ENCODE results near the gene PCDHA1.

PCDHA1 gene

DNA sequence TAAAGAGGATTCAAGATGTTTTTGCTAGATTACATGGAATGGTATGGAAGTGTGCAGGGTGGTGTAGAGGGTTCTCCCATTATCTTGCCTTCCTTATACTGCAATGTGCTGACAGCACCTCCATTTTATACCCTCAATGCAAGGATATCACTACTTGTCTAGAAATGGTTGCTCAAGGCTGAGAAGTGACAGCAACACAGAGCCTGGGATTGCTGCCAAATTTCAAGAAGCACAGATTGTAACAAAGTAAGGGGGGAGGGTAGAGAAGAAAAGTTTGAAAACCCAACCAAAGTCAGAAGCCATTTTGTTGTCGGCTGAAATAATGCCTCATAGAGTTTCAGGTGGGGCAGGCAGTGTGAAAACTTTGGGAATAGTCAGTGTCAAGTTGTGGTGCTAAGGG, 210.1 kb downstream of the PCDHA1 start:
- no peaks in the 10 kb centered on the region for H3K4me1 Mint-ChIP-seq (ENCODE audit: low read depth)
- H3K36me3 Mint-ChIP-seq (ENCODE audit: low read depth), result no peaks in the 10 kb centered on the region
- H3K4me3 Mint-ChIP-seq, result no peak overlapping the region
- H3K9me3 Mint-ChIP-seq, result peaks cover 36% of the 10 kb centered on the region
- H3K27me3 Mint-ChIP-seq, result no peaks in the 10 kb centered on the region
- intact Hi-C loops (cut with micrococcal nuclease), result no loop called here
- H3K27ac Mint-ChIP-seq, result no peak overlapping the region

DNA sequence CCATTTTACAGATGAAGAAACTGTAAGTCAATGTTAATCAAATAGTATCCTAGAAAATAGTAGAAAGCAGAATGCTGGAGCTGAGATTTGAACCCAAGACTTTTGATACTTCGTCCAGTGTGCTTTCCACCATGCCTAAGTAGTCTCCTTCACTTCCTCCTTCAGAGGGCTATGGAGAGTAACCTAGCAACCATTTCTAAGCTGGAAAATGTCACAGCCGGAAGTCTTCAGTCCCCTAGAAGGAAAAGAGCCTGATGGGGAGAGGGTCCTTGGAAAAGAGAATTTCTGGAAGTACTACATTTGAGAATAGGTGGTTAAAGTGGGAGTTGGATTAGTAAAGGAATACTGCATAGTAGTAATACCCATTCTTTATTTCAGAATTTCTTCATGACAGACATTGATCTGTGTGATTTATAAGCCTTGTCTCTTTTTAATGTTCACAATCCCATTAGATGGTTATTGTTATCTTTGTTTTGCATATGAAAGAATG, 213.0 kb downstream of the PCDHA1 start:
- no peak overlapping the region for H3K4me3 Mint-ChIP-seq
- no peaks in the 10 kb centered on the region for H3K36me3 Mint-ChIP-seq (ENCODE audit: low read depth)
- intact Hi-C loops (cut with micrococcal nuclease), result no loop called here
- peaks cover 27% of the 10 kb centered on the region for H3K9me3 Mint-ChIP-seq
- H3K27me3 Mint-ChIP-seq, result peaks cover 12% of the 10 kb centered on the region
- no peaks in the 10 kb centered on the region for H3K4me1 Mint-ChIP-seq (ENCODE audit: low read depth)
- H3K27ac Mint-ChIP-seq, result no peak overlapping the region

DNA sequence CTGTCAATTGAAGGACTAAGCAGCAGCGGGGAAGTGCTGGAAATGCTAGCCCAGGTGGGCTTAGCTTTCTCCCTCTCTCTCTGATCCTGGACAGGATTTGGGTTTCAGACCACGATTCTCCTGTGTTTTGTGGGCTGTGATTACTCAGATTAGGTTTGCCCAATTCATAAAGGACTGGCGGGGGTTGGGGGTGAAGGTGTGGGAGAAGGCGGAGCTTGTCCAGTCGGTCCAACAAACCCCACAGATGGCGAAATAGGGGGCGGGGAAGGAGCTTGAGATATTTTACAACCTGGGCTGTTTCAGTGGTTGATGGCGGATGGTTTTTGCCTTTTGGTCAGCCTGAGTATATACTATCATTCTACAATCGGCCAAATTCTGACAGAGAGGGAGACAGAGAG, 215.5 kb downstream of the PCDHA1 start:
- Mint-ChIP-seq H3K36me3 (ENCODE audit: low read depth) (no peaks in the 10 kb centered on the region), H3K27me3 (peaks cover 12% of the 10 kb centered on the region), H3K4me3 (no peak overlapping the region), H3K27ac (no peak overlapping the region), H3K9me3 (peaks cover 21% of the 10 kb centered on the region), H3K4me1 (ENCODE audit: low read depth) (no peaks in the 10 kb centered on the region)
- intact Hi-C loops (cut with micrococcal nuclease), result no loop called here

DNA sequence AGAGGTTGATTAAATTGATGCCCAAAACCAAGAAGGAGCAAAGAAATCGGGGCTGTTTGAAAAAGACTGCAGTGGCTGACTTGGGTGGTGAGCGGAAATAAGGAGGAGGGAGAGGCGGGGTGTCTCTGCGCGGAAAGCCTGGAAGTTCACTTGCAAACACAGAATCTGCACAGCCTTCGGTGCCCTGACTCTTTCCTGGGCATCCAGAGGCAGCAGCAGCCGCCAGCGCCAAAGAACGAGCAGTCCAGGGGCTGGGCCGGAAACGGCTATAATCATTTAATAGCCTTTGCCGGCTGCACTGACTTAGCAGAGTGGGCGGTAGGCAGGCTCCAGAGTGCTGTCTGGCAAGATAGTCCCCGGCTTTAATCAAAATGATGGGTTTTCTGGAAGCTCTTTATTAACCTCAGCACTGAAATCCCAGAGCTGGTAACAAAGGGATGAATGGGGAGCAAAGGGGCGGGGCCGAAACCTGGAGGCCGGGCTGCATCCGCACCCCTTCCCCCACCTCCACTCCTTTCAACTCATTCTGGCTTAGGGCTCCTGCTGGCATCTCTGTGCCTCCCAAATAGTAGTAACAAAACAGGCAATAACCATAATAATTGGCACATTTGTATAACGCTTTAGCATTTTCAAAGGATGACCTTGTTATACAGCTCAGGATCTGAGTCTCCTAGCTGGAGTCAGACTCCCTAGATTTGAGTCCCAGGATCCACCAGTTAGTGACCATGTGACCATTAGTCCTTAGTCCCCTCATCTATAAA, 216.1 kb downstream of the PCDHA1 start:
- intact Hi-C loops (cut with micrococcal nuclease), result no loop called here
- H3K4me3 Mint-ChIP-seq, result no peak overlapping the region
- H3K27me3 Mint-ChIP-seq, result peaks cover 12% of the 10 kb centered on the region

DNA sequence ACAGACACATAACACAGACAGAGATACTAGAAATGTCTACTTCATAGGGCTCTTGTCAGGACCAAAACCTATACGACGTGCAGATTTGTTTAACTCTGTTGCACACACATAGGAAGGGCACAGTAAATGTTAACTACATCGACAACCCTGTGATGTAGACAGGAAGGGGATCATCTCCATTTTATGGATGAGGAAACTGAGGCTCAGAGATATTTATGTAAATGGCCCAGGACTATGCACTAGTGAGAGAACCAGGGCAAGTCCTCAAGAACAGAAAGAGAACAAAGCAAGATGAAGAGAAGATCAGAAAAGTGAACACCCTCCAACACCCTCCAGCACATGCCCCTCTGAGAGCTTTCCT, 216.6 kb downstream of the PCDHA1 start:
- H3K27ac Mint-ChIP-seq, result no peak overlapping the region
- H3K9me3 Mint-ChIP-seq, result peaks cover 30% of the 10 kb centered on the region

More for the DNA sequence above, 216.1 kb downstream of the PCDHA1 start:
- H3K4me1 Mint-ChIP-seq (ENCODE audit: low read depth), result no peaks in the 10 kb centered on the region
- no peaks in the 10 kb centered on the region for H3K36me3 Mint-ChIP-seq (ENCODE audit: low read depth)
- H3K9me3 Mint-ChIP-seq, result peaks cover 27% of the 10 kb centered on the region
- H3K27ac Mint-ChIP-seq, result no peak overlapping the region

DNA sequence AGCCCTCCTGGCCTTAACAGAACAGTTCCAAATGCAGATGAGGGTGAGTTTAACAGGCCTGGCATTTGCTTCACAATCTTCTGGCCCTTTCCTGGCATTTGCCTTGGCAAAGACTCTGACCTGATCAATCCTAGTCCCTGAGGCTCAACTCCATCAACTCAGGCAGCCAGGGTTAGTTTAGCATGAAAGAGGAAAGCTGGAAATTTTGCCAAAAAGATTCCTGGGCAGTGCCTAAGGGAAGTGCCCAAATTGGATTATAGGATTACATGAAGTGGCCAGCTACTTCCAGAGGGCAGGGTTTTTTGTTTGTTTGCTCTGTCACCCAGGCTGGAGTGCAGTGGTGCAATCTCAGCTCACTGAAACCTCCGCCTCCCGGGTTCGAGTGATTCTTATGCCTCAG, 217.1 kb downstream of the PCDHA1 start:
- Mint-ChIP-seq H3K27ac (no peak overlapping the region), H3K27me3 (peaks cover 12% of the 10 kb centered on the region), H3K4me1 (ENCODE audit: low read depth) (no peaks in the 10 kb centered on the region), H3K9me3 (peaks cover 30% of the 10 kb centered on the region), H3K36me3 (ENCODE audit: low read depth) (no peaks in the 10 kb centered on the region), H3K4me3 (no peak overlapping the region)
- intact Hi-C loops (cut with micrococcal nuclease), result no loop called here

More for the DNA sequence above, 216.6 kb downstream of the PCDHA1 start:
- no peak overlapping the region for H3K4me3 Mint-ChIP-seq
- H3K27me3 Mint-ChIP-seq, result peaks cover 12% of the 10 kb centered on the region
- intact Hi-C loops (cut with micrococcal nuclease), result no loop called here
- no peaks in the 10 kb centered on the region for H3K4me1 Mint-ChIP-seq (ENCODE audit: low read depth)
- H3K36me3 Mint-ChIP-seq (ENCODE audit: low read depth), result no peaks in the 10 kb centered on the region

DNA sequence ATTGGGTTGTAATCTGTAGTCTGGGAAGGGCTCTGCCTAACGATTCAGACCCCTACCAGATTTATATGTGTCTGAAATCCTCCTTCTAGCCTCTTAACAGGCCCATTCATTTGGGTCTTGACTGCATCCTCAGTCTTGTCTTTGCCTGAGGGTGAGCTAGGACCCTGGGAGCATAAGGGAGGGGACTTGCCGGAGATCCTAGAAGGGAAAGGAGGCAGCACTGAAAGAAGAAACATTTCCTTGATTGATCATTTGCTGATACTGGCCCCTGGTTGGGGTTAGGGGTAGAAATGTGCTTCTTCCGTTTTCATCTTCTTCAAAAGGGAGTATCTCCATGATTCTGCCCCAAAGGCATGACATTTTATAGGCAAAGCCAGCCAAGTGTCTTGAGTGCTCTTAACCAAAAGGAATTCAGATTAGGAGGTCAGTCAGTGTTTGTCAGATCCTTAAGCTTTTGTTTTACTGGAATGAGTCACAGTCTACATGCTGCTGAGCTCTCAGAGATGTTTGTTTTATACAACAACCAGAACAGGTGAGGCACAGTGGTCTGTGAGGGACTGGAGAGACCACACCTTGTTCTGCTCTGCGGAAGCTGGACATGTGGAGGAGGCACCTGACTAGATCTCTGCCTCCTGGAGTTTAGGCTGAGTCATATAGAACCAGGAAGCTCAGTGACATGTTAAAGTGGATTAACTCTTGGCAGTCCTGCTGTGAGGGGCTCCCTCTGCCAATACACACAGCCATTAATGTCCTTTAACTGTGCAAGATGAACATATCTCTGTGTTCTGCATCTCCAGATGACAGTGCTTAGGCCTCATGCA, 218.1 kb downstream of the PCDHA1 start:
- Mint-ChIP-seq H3K27me3 (peaks cover 12% of the 10 kb centered on the region), H3K4me1 (ENCODE audit: low read depth) (no peaks in the 10 kb centered on the region), H3K36me3 (ENCODE audit: low read depth) (no peaks in the 10 kb centered on the region), H3K27ac (no peak overlapping the region), H3K4me3 (no peak overlapping the region), H3K9me3 (peaks cover 30% of the 10 kb centered on the region)
- intact Hi-C loops (cut with micrococcal nuclease), result no loop called here

DNA sequence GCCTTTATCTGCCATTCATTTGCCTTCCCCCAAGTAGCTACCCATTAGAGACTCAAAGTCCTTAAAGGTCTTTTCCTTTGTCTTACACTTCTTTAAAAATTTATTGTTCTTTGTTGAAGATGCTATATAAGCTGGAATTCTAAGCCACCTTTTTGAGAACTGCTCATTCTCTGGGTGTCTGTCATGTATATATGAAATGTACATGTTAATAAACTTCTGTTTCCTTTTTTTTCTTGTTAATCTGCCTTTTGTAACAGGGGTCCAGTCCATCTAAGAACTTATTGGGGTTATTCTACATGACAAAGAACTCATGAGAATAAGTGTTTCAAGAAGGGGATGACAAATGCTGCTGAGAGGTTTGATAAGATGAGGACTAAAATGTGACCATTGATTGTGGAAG, 221.9 kb downstream of the PCDHA1 start:
- intact Hi-C loops (cut with micrococcal nuclease), result no loop called here
- Mint-ChIP-seq H3K36me3 (ENCODE audit: low read depth) (no peaks in the 10 kb centered on the region), H3K27ac (no peak overlapping the region), H3K4me3 (no peak overlapping the region), H3K9me3 (peaks cover 28% of the 10 kb centered on the region), H3K27me3 (no peaks in the 10 kb centered on the region), H3K4me1 (ENCODE audit: low read depth) (no peaks in the 10 kb centered on the region)

DNA sequence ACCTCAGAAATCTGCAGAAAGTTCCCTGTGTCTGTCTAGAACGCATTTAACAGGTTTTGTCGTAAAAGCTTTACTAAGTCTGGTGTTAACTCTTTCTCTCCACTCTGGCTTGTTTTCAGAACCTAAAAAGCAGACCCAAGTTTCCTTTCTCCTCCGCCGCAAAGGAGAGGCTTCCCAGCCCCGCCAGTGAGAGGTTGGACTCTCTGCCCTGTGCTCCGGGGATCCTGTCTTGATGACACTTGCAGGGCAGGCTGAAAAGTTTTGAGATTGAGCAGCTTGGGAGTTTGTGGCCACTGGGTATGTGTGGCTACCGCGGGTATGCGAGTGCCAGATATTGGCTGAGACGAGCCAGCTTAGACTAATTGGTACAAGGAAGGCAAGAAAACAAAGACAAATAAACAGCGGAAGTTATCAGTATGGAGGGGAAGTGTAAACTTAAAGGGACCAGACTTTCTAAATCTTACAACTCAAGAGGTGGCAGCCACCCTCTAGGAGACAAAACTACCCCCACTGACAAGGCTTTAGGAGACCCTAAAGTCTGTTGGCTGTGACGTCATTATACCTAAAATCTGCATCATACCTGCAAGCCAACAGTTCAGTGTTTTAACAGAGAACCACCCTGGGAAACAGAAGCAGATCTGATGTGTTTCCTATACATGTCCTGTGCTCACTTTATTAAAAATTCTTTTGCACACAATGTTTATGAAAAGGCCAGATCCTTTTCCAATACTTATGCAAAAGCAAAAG, 224.3 kb downstream of the PCDHA1 start:
- Mint-ChIP-seq H3K4me3 (no peak overlapping the region), H3K4me1 (ENCODE audit: low read depth) (no peaks in the 10 kb centered on the region), H3K27me3 (no peaks in the 10 kb centered on the region), H3K27ac (no peak overlapping the region), H3K36me3 (ENCODE audit: low read depth) (no peaks in the 10 kb centered on the region), H3K9me3 (peaks cover 26% of the 10 kb centered on the region)
- intact Hi-C loops (cut with micrococcal nuclease), result no loop called here

DNA sequence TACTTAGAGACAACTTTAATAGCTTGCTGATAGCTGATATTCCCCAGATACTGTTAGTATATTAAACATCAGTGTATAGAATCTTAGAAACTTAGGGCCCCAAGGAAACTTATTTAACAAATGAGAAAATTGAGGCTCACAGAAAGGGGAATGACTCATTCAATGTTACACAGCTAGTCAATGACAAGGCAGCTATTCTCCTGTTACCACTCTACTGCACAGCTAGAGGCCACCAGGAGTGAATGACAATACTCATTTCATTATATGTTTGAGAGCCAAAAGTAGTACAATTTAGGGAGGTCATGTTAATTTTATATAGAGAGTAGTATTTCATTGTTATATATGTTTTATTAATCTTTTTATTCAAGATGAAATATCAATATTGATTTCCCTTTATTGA, 232.0 kb downstream of the PCDHA1 start:
- no peak overlapping the region for H3K27ac Mint-ChIP-seq

DNA sequence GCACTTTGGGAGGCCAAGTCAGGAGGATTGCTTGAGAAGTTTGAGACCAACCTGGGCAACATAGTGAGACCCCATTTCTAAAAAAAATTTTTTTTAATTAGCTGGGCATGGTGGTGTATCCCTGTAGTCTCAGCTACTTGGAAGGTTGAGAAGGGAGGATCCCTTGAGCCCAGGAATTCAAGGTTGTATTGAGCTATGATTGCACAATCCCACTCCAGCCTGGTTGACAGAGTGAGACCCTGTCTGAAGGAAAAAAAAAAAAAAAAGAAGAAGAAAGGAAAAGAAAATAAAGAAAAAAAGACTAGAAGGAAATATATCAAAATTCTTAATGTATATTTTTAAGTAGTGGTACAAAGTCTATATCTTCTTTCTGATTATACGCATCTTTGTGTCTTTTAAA, 236.4 kb downstream of the PCDHA1 start:
- Mint-ChIP-seq H3K4me1 (ENCODE audit: low read depth) (no peaks in the 10 kb centered on the region), H3K36me3 (ENCODE audit: low read depth) (no peaks in the 10 kb centered on the region), H3K27me3 (no peaks in the 10 kb centered on the region), H3K9me3 (peaks cover 20% of the 10 kb centered on the region), H3K27ac (no peak overlapping the region), H3K4me3 (no peak overlapping the region)
- intact Hi-C loops (cut with micrococcal nuclease), result no loop called here

More for the DNA sequence above, 232.0 kb downstream of the PCDHA1 start:
- Mint-ChIP-seq H3K4me1 (ENCODE audit: low read depth) (no peaks in the 10 kb centered on the region), H3K9me3 (peaks cover 9% of the 10 kb centered on the region), H3K36me3 (ENCODE audit: low read depth) (no peaks in the 10 kb centered on the region), H3K4me3 (no peak overlapping the region), H3K27me3 (no peaks in the 10 kb centered on the region)
- intact Hi-C loops (cut with micrococcal nuclease), result no loop called here

DNA sequence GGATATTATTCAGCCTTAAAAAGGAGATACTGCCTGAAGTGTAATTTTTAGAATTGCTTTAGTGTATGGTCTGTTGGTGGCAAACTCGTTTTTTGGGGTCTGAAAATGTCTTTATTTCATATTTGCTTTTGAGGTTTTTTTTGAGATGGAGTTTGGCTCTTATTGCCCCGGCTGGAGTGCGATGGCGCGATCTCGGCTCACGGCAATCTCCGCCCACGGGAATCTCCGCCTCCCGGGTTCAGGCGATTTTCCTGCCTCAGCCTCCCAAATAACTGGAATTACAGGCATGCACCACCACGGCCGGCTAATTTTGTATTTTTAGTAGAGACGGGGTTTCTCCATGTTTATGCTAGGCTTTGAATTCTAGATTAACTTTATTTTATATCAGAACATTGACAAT, 245.1 kb downstream of the PCDHA1 start:
- no peaks in the 10 kb centered on the region for H3K36me3 Mint-ChIP-seq (ENCODE audit: low read depth)
- H3K4me1 Mint-ChIP-seq (ENCODE audit: low read depth), result no peaks in the 10 kb centered on the region
- H3K4me3 Mint-ChIP-seq, result no peak overlapping the region
- no peak overlapping the region for H3K27ac Mint-ChIP-seq
- peaks cover 9% of the 10 kb centered on the region for H3K9me3 Mint-ChIP-seq
- no peaks in the 10 kb centered on the region for H3K27me3 Mint-ChIP-seq
- intact Hi-C loops (cut with micrococcal nuclease), result no loop called here

DNA sequence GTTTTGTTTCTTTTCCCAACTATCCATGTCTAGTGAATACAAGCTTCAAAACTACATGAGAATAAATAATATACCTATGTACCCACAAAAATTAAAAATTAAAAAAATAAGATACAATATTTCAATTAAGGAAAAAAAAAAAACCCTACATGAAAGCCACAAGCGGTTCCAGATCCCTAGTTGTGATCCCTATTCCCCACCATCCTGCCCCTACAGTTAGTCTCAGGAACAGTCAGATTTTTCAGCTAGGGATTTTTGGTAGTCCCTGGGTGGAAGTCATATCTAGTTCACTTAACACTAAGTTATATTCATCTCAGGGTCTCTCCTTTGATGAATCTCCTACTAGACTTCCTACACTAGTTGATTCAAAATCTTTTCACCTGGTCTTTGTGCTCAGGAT, 246.7 kb downstream of the PCDHA1 start:
- no peak overlapping the region for H3K27ac Mint-ChIP-seq
- no peaks in the 10 kb centered on the region for H3K27me3 Mint-ChIP-seq
- no peaks in the 10 kb centered on the region for H3K4me1 Mint-ChIP-seq (ENCODE audit: low read depth)
- H3K36me3 Mint-ChIP-seq (ENCODE audit: low read depth), result no peaks in the 10 kb centered on the region
- H3K4me3 Mint-ChIP-seq, result no peak overlapping the region
- peaks cover 9% of the 10 kb centered on the region for H3K9me3 Mint-ChIP-seq
- intact Hi-C loops (cut with micrococcal nuclease), result no loop called here

DNA sequence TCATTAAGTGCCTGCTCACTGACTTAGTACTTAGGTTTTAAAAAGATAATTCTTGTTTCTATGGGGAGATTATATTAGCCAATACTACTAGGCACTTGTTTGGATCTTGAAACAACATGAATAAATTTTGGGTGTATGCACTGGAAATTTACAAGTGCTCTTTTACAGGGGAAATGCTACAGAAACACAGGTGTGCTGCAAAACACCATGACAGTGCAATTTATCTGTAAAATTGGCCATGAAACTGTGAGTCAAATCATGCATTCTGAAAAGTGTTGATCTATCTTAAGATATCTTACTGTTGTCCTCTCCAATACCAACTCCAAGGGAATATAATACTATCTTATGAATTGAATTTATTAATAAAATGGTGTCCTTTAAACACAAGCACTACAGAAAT, 253.1 kb downstream of the PCDHA1 start:
- Mint-ChIP-seq H3K4me1 (ENCODE audit: low read depth) (no peaks in the 10 kb centered on the region), H3K27ac (no peak overlapping the region), H3K9me3 (peaks cover 9% of the 10 kb centered on the region), H3K36me3 (ENCODE audit: low read depth) (no peaks in the 10 kb centered on the region), H3K4me3 (no peak overlapping the region), H3K27me3 (no peaks in the 10 kb centered on the region)
- intact Hi-C loops (cut with micrococcal nuclease), result no loop called here

All from dendritic cell treated with granulocyte-macrophage colony-stimulating factor and Interleukin-4, amounts not matched to agents 40 ng/mL and 50 ng/mL, for 4 days (primary cell).